Mesodermal cell (in vitro differentiated cells): ENCODE measurements around the gene GPR155.
A peak's percentile ranks its signal among the peaks of the same experiment; 100 is the strongest.
"Not testable (repeated sequence)": the region's sequence is repeated elsewhere in the genome, so short reads cannot be mapped to it uniquely, and the experiment has no call there.

Experiments used
- H3K27ac ChIP-seq: 2 replicates; pipeline ENCODE4 v1.7.0; 2013; ENCODE audit warnings: mild to moderate bottlenecking, low read depth, low read length, moderate library complexity; ENCODE audit not compliant: severe bottlenecking
- H3K36me3 ChIP-seq: 2 replicates; pipeline ENCODE4 v1.7.1; 2013; ENCODE audit warnings: mild to moderate bottlenecking, low read length, moderate library complexity; ENCODE audit not compliant: control insufficient read depth, insufficient read depth
- H3K4me1 ChIP-seq: one replicate; pipeline ENCODE4 v1.7.1; 2013; ENCODE audit warnings: mild to moderate bottlenecking, low read length; ENCODE audit not compliant: insufficient read depth, control insufficient read depth, poor library complexity, severe bottlenecking
- H3K4me3 ChIP-seq: 2 replicates; pipeline ENCODE4 v1.7.0; 2013; ENCODE audit warnings: low read length, control low read depth, mild to moderate bottlenecking; ENCODE audit not compliant: insufficient read depth, poor library complexity, severe bottlenecking; ENCODE audit errors: extremely low read depth
- H3K9me3 ChIP-seq: 2 replicates; pipeline ENCODE4 v1.7.1; 2013; ENCODE audit warnings: mild to moderate bottlenecking, low read length, moderate library complexity; ENCODE audit not compliant: control insufficient read depth
- WGBS, 2 experiments: methylation state at CpG; one replicate each; pipeline ENCODE4 v1.1.5; 2013; ENCODE audit warnings: missing lambda C conversion rate in 2 of 2; ENCODE audit not compliant: insufficient coverage in 2 of 2; 5-methylcytosine and 5-hydroxymethylcytosine counted together

Gene GPR155

DNA sequence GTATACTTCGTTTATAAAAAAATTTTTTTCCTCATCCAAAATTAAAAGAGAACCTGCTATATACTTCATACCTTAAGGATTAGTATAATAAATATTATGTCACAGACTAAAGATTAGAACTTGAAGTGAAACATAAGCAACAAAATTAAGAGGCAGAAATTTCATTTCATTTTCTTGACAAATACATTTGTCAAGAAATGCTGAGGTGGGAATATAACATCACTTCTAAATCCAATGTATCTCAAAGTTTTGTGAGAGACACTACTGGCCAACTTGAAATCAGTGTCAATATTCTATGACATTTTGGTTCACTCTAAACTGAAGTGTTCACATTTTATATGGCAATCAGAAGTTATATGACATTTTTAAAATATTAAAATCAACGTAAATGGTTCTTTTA is 47.5 kb downstream of the GPR155 start:
- H3K9me3 ChIP-seq: no peaks in the 10 kb centered on the region
- 83% methylated on average over 1 of the region's 2 CpGs; no CpG with 5 or more reads in 1 of the 2 experiments for WGBS, 2 experiments
- H3K4me3 ChIP-seq: no peak overlapping the region

DNA sequence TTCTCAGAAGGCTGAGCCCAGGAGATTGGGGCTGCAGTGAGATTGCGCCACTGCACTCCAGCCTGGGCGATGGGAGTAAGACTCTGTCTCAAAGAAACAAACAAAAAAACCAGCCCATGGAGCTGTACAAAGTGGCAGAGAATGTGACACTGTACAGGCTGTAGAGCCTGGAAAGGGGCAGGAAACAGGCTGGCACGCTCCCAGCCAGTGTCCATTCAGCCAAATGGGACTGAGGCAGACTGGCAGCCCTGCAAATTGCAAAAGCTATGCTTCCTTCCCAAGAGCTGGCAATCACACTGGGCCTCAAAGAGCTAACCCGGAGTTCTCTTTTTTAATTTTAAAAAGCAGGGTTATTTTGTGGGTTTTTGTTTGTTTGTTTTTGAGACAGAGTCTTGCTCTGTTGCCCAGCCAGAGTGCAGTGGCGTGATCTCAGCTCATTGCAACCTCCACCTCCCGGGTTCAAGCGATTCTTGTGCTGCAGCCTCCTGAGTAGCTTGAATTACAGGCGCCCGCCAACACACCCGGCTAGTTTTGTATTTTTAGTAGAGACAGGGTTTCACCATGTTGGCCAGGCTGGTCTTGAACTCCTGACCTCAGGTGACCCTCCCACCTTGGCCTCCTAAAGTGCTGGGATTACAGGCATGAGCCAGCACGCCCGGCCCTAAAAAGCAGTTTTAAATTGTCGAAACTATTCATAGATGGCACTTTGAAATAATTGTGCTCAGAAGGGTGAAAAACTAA is 48.5 kb downstream of the GPR155 start:
- Histone ChIP-seq H3K4me3 (no peak overlapping the region), H3K9me3 (no peaks in the 10 kb centered on the region), H3K4me1 (peaks cover 5% of the 10 kb centered on the region), H3K36me3 (no peaks in the 10 kb centered on the region), H3K27ac (no peak overlapping the region)
- WGBS, 2 experiments: 86 to 91% methylated on average over 7 to 9 of the region's 13 CpGs

More for the DNA sequence above, 47.5 kb downstream of the GPR155 start:
- H3K36me3 ChIP-seq: no peaks in the 10 kb centered on the region
- no peak overlapping the region for H3K27ac ChIP-seq
- peaks cover 8% of the 10 kb centered on the region for H3K4me1 ChIP-seq

DNA sequence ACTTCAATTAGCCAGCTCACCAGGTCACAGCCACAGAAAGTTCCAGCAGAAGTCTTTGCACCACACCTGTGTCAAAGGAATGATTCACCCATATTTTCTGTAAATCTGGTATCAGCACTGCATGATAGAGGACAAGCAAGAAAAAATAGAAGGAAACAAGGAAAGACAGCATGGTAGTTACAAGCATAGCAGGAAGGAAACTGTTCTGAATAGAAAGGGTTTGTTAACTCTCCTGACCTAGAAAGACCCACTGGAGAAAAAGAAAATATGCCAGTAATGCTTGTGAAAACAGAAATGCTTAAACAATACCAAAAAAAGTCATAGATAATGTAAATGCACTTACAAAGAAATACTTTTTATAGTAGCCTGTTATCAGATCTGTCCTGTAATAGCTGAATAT is 50.5 kb downstream of the GPR155 start:
- no peak overlapping the region for H3K4me3 ChIP-seq
- peaks cover 4% of the 10 kb centered on the region for H3K4me1 ChIP-seq
- no peaks in the 10 kb centered on the region for H3K9me3 ChIP-seq
- no peak overlapping the region for H3K27ac ChIP-seq
- H3K36me3 ChIP-seq: no peaks in the 10 kb centered on the region

DNA sequence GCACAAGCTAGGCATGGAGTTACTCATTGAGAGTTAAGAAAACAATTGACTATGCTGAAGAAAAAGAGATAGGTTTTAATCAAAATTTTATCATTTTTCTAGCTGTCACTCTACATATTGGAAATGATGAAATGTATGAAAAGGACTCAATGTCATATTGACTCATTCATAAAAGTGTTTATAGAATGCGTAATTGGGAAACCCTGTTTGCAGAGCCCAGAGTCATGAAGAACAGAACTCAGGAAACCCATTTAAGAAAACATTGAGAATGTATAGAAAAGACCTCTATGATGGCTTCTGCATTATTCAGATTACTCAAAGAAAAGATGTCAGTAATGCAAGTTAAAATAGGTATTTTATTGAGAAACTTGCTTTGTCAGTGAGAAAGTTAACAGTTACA is 54.9 kb downstream of the GPR155 start:
- no peak overlapping the region for H3K4me3 ChIP-seq
- no peak overlapping the region for H3K27ac ChIP-seq
- H3K36me3 ChIP-seq: peaks cover 8% of the 10 kb centered on the region
- H3K9me3 ChIP-seq: no peaks in the 10 kb centered on the region
- 89% methylated on average over 1 of the region's 1 CpG; no CpG with 5 or more reads in 1 of the 2 experiments for WGBS, 2 experiments
- no peaks in the 10 kb centered on the region for H3K4me1 ChIP-seq

DNA sequence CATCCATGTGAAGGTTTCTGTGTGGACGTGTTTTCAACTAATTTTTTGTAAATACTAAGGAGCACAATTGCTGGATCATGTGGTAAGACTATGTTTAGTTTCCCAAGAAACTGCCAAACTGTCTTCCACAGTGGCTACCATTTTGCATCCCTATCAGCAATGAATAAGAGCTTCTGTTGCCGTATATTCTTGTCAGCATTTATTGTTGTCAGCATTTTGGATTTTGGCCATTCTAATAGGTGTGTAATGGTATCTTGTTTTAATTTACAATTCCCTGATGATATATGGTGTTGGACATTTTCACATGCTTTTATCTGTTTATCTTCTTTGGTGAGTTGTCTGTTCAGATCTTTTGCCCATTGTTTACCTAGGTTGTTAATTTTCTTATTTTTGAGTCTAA is 56.8 kb downstream of the GPR155 start:
- 17 to 80% methylated on average over 1 of the region's 2 CpGs for WGBS, 2 experiments
- no peaks in the 10 kb centered on the region for H3K9me3 ChIP-seq
- no peaks in the 10 kb centered on the region for H3K4me1 ChIP-seq
- no peak overlapping the region for H3K4me3 ChIP-seq
- H3K27ac ChIP-seq: no peak overlapping the region
- peaks cover 11% of the 10 kb centered on the region for H3K36me3 ChIP-seq

DNA sequence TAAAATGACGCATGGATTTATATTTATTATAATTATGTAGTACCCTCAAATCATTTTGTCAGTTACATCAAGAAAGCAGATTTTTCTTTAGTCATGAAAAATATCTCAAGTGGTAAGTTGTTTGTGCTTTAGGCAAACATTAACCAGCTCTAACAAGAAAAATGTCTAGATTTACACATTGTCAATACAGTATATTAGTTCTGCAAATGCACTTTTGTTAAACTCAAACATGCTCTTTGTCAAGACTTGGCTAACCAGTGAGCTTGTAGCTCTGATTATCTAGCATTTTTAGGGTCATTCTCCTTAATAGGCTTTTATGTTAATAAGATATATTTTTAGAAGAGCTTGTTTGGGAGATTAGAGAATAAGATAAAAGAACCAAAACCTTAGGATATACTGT is 58.6 kb downstream of the GPR155 start:
- no peak overlapping the region for H3K27ac ChIP-seq
- H3K36me3 ChIP-seq: peaks cover 11% of the 10 kb centered on the region
- no peaks in the 10 kb centered on the region for H3K4me1 ChIP-seq
- H3K9me3 ChIP-seq: no peaks in the 10 kb centered on the region
- H3K4me3 ChIP-seq: no peak overlapping the region
- WGBS, 2 experiments: no CpG with 5 or more reads among the region's 1 CpG

DNA sequence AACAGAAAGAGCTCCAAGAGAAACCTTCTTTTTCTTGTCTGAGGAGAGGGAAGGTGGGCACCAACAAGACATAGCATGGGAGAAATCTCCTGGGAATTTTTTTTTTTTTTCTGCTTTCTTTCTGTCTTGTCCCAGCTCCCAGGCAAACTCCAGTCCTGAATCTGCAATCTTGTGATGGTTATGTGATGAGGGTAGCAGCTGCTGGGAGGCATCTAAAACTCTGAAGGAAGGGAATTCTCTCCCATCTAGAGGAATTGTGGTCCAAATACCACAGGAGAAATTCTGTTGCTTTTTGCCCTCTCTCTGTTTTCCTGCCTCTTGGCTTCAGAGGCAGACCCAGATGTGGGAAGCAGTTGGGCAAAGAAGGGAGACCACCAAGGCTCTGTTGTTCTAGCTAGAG is 74.6 kb downstream of the GPR155 start:
- Histone ChIP-seq H3K4me1 (no peaks in the 10 kb centered on the region), H3K27ac (no peak overlapping the region), H3K36me3 (peaks cover 5% of the 10 kb centered on the region), H3K9me3 (no peaks in the 10 kb centered on the region), H3K4me3 (no peak overlapping the region)

DNA sequence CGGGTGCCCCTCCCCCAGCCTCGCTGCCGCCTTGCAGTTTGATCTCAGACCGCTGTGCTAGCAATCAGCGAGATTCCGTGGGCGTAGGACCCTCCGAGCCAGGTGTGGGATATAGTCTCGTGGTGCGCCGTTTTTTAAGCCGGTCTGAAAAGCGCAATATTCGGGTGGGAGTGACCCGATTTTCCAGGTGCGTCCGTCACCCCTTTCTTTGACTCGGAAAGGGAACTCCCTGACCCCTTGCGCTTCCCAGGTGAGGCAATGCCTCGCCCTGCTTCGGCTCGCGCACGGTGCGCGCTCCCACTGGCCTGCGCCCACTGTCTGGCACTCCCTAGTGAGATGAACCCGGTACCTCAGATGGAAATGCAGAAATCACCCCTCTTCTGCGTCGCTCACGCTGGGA is 76.8 kb downstream of the GPR155 start:
- WGBS, 2 experiments: no CpG with 5 or more reads among the region's 31 CpGs
- H3K4me3 ChIP-seq: peak overlapping the region; percentile 24
- H3K9me3 ChIP-seq, H3K27ac ChIP-seq, H3K36me3 ChIP-seq, H3K4me1 ChIP-seq: not testable (repeated sequence)

DNA sequence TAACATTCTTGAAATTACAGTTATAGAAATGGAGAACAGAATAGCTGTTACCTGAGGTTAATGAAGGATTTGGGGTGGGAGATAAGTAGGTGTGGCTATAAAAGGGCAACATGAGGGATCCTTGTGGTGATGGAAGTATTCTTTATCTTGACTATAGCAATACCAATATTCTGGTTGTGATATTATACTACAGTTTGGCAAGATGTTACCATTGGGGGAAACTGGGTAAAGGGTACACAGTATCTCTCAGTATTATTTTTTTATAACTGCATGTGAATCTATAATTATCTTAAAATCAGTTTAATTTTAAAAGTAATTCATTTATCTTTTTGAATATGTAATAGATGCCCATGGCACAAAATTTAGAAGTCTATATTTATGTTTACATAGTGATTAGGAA is 83.2 kb downstream of the GPR155 start:
- H3K36me3 ChIP-seq: peaks cover 3% of the 10 kb centered on the region
- H3K4me1 ChIP-seq: no peaks in the 10 kb centered on the region
- no peaks in the 10 kb centered on the region for H3K9me3 ChIP-seq

DNA sequence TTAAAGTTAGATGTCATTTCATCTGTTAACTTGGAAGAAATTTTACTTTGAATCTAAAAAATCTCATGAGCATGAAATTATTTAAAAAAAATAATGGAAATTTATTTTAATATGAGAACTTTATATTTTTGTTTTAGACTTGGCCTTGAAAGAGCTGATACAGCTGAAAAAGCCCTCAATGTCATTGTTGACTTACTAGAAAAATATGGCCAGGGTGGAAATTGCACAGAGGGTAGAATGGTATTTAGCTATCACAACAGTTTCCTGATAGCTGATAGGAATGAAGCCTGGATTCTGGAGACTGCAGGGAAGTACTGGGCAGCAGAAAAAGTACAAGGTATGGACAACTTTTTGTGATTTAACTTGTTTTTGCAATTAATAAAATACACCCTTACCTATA is 86.0 kb downstream of the GPR155 start:
- Histone ChIP-seq H3K4me1 (no peaks in the 10 kb centered on the region), H3K36me3 (peaks cover 3% of the 10 kb centered on the region), H3K4me3 (no peak overlapping the region), H3K9me3 (no peaks in the 10 kb centered on the region), H3K27ac (no peak overlapping the region)

More for the DNA sequence above, 83.2 kb downstream of the GPR155 start:
- no peak overlapping the region for H3K27ac ChIP-seq
- no peak overlapping the region for H3K4me3 ChIP-seq

DNA sequence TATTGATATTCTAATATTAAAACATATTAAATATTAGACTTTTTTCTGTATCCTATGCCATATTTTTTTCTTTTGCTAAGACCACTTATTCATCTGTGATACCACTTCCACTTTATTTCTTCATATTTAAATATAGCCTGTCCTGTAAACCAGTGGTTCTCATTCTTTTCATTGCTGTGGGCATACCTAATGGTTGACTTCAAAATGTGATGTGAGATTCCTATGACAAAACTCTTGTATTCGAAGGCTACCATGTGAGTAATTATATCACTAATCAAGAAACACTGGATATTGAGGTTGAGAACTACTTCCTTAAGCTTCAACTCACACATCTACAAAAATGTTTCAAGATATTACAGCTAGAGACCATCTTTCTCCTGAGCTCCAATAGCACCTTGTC is 87.7 kb downstream of the GPR155 start:
- peaks cover 3% of the 10 kb centered on the region for H3K36me3 ChIP-seq
- H3K9me3 ChIP-seq: no peaks in the 10 kb centered on the region
- no CpG with 5 or more reads among the region's 1 CpG for WGBS, 2 experiments
- no peak overlapping the region for H3K27ac ChIP-seq
- no peaks in the 10 kb centered on the region for H3K4me1 ChIP-seq
- no peak overlapping the region for H3K4me3 ChIP-seq
